ENCODE data around the gene EFR3B. TPM values are rescaled to one million over a fixed set of nuclear protein-coding genes. Genes with fewer than 3 reads are reported as not detected.

EFR3B gene
- total and polyA plus RNA-seq, 8 donors: 0.23 to 1.0 (median 0.49) TPM

GRCh38 chr2:25155401-25155800 is 113.5 kb downstream of the EFR3B start:
- Histone ChIP-seq H3K4me1 (no peaks in the 10 kb centered on the region), H3K36me3 (no peaks in the 10 kb centered on the region), H3K27me3 (no peaks in the 10 kb centered on the region), H3K9me3 (no peaks in the 10 kb centered on the region), H3K27ac (no peak overlapping the region), H3K4me3 (no peak overlapping the region)
- no peak for ATAC-seq
- 77 to 86% methylated on average over 10 of the region's 10 CpGs for WGBS, 2 donors
- no peak for DNase-seq
- no peak for FAIRE-seq
- TF ChIP-seq CTCF (IDR thresholded peaks at IDR 0.05): no peak
- intact Hi-C loops (cut with DNase I): no loop called here

- intact Hi-C loops (cut with DNase I): no loop called here
- FAIRE-seq: no peak
- TF ChIP-seq CTCF (IDR thresholded peaks at IDR 0.05): no peak
Measured at GRCh38 chr2:25158096-25158852, 116.4 kb downstream of the EFR3B start.

GRCh38 chr2:25159949-25160348 is 118.1 kb downstream of the EFR3B start:
- 82 to 86% methylated on average over 8 of the region's 8 CpGs for WGBS, 2 donors
- no peaks in the 10 kb centered on the region for H3K9me3 ChIP-seq
- no peak overlapping the region for H3K4me3 ChIP-seq
- no peak for TF ChIP-seq CTCF (IDR thresholded peaks at IDR 0.05)
- no peaks in the 10 kb centered on the region for H3K4me1 ChIP-seq
- H3K27me3 ChIP-seq: no peaks in the 10 kb centered on the region
- no peaks in the 10 kb centered on the region for H3K36me3 ChIP-seq
- FAIRE-seq (no peak), DNase-seq (peak in 1 of 6 donors; percentile 5), ATAC-seq (no peak)
- H3K27ac ChIP-seq: no peak overlapping the region
- intact Hi-C loops (cut with DNase I): no loop called here

More at GRCh38 chr2:25158096-25158852, 116.4 kb downstream of the EFR3B start:
- H3K4me1 ChIP-seq: no peaks in the 10 kb centered on the region
- H3K27me3 ChIP-seq: no peaks in the 10 kb centered on the region
- H3K27ac ChIP-seq: no peak overlapping the region
- H3K36me3 ChIP-seq: no peaks in the 10 kb centered on the region
- H3K9me3 ChIP-seq: no peaks in the 10 kb centered on the region
- ATAC-seq: no peak
- DNase-seq: peak in 1 of 6 donors; percentile 32
- WGBS, 2 donors: 92 to 95% methylated on average over 11 of the region's 11 CpGs
- H3K4me3 ChIP-seq: no peak overlapping the region

- no peaks in the 10 kb centered on the region for H3K27me3 ChIP-seq
- H3K4me1 ChIP-seq: no peaks in the 10 kb centered on the region
- no peak overlapping the region for H3K27ac ChIP-seq
- 92 to 94% methylated on average over 10 of the region's 10 CpGs for WGBS, 2 donors
- intact Hi-C loops (cut with DNase I): no loop called here
- no peak for ATAC-seq
- no peaks in the 10 kb centered on the region for H3K9me3 ChIP-seq
- no peak for TF ChIP-seq CTCF (IDR thresholded peaks at IDR 0.05)
- peak in 1 of 6 donors; percentile 35 for DNase-seq
- H3K36me3 ChIP-seq: no peaks in the 10 kb centered on the region
- FAIRE-seq: no peak
- no peak overlapping the region for H3K4me3 ChIP-seq
Measured at GRCh38 chr2:25160376-25160775, 118.5 kb downstream of the EFR3B start.
